K562 (cell line): ENCODE measurements around the gene TRAP1. TPM values are rescaled to one million over a fixed set of nuclear protein-coding genes. Genes with fewer than 3 reads are reported as not detected.

Experiments
- CBX1 ChIP-seq: sonication (generic); IDR thresholded peaks from 2 replicates; pipeline ENCODE4 v1.6.1; 2016; ENCODE audit warnings: antibody characterized with exemption, low read depth, mild to moderate bottlenecking
- E2F3 ChIP-seq: fragments of 250-450 bp; sonication (Bioruptor Pico); IDR thresholded peaks from 2 replicates; pipeline ENCODE4 v1.4.0; 2020; ENCODE audit warnings: mild to moderate bottlenecking
- HNRNPL ChIP-seq: fragments of 200-400 bp; formaldehyde crosslinking; IDR thresholded peaks from 2 replicates; pipeline ENCODE4 v1.6.1; 2017; ENCODE audit warnings: low read depth, mild to moderate bottlenecking, low read length
- NCOR1 ChIP-seq: fragments of 450-650 bp; IDR thresholded peaks from 2 replicates; pipeline ENCODE4 v1.6.1; 2016; ENCODE audit warnings: mild to moderate bottlenecking, moderate library complexity
- SIN3A ChIP-seq, 2 experiments: fragments of 150-350 bp in 1 of 2; IDR thresholded peaks; 2 replicates each; pipeline ENCODE4 v1.6.1; 2011 to 2016; ENCODE audit warnings: borderline replicate concordance in 2 of 2, low read depth in 2 of 2, low read length in 2 of 2, mild to moderate bottlenecking in 2 of 2, moderate library complexity in 2 of 2; ENCODE audit not compliant: control insufficient read depth in 1 of 2
- SREBF1 ChIP-seq: fragments of 150-350 bp; IDR thresholded peaks from 2 replicates; pipeline ENCODE4 v1.6.1; 2014; ENCODE audit warnings: antibody characterized with exemption, low read depth, low read length, borderline replicate concordance
- TRIM24 ChIP-seq, 2 experiments: fragments of 450-650 bp; IDR thresholded peaks; 2 replicates each; pipeline ENCODE4 v1.6.1; 2016
- ZNF644 ChIP-seq: fragments of 200-800 bp; sonication (Bioruptor generic); IDR thresholded peaks from 2 replicates; pipeline ENCODE4 v1.6.1; 2016; ENCODE audit warnings: low read depth, missing genetic modification characterization, missing compliant biosample characterization
- polyA plus RNA-seq, 8 experiments: library from polyadenylated mRNA; depleted of rRNA in 4 of 8; stranded (reverse) in 5 of 8; unstranded in 3 of 8; fragments of >200 nt; fragmentation: Nextera tagmentation in 2 of 8; fragmentation: Illumina TruSeq in 1 of 8; extraction: Ambion mirVana in 2 of 8; extraction: Trizol in 1 of 8; gene quantifications; 2 replicates each; pipeline versions ENCODE4 v1.2.1 to v1.2.3, GENCODE V29; 2011 to 2014; ENCODE audit warnings: inconsistent platforms in 1 of 8, missing spikeins in 1 of 8
- total RNA-seq, 7 experiments: library from RNA; depleted of rRNA in 6 of 7; stranded (reverse); fragments of >200 nt in 6 of 7; fragmentation: Illumina TruSeq in 2 of 7; extraction: Trizol in 2 of 7; gene quantifications; 2 replicates each; pipeline versions ENCODE4 v1.2.1 to v1.2.3, GENCODE V29; 2011 to 2021; ENCODE audit warnings: low replicate concordance in 1 of 7
- TF ChIP-seq, protein P1 (sequence below), 2 experiments: fragments of 200-800 bp in 1 of 2; sonication (Bioruptor generic) in 1 of 2; sonication (generic) in 1 of 2; formaldehyde crosslinking in 1 of 2; IDR thresholded peaks in 1 of 2; conservative IDR thresholded peaks in 1 of 2; 2 replicates each; pipeline versions ENCODE4 v1.5.0 to v1.6.1; 2016 to 2020; ENCODE audit warnings: missing compliant biosample characterization in 1 of 2, missing genetic modification characterization in 1 of 2, missing genetic modification reagents in 1 of 2
- TF ChIP-seq, protein P2 (sequence below): fragments of 250-450 bp; sonication (Bioruptor Pico); IDR thresholded peaks from 2 replicates; pipeline ENCODE4 v1.4.0; 2020
- TF ChIP-seq, protein P3 (sequence below): fragments of 450-650 bp; IDR thresholded peaks from 2 replicates; pipeline ENCODE4 v1.6.1; 2017; ENCODE audit warnings: antibody characterized with exemption, mild to moderate bottlenecking
- TF ChIP-seq, protein P4 (sequence below): fragments of 250-450 bp; sonication (Bioruptor Pico); IDR thresholded peaks from 2 replicates; pipeline ENCODE4 v1.4.0; 2020; ENCODE audit warnings: borderline replicate concordance
- TF ChIP-seq, protein P5 (sequence below): fragments of 450-650 bp; formaldehyde crosslinking; conservative IDR thresholded peaks from 2 replicates; pipeline ENCODE4 v1.4.0; 2022; ENCODE audit warnings: mild to moderate bottlenecking, missing genetic modification characterization

The TRAP1 gene
- total and polyA plus RNA-seq, 9 of the 15 experiments (the other 6 are each of a cell fraction or from before 2014, with no cell fraction given): 19.1 to 436 (median 301) TPM

DNA sequence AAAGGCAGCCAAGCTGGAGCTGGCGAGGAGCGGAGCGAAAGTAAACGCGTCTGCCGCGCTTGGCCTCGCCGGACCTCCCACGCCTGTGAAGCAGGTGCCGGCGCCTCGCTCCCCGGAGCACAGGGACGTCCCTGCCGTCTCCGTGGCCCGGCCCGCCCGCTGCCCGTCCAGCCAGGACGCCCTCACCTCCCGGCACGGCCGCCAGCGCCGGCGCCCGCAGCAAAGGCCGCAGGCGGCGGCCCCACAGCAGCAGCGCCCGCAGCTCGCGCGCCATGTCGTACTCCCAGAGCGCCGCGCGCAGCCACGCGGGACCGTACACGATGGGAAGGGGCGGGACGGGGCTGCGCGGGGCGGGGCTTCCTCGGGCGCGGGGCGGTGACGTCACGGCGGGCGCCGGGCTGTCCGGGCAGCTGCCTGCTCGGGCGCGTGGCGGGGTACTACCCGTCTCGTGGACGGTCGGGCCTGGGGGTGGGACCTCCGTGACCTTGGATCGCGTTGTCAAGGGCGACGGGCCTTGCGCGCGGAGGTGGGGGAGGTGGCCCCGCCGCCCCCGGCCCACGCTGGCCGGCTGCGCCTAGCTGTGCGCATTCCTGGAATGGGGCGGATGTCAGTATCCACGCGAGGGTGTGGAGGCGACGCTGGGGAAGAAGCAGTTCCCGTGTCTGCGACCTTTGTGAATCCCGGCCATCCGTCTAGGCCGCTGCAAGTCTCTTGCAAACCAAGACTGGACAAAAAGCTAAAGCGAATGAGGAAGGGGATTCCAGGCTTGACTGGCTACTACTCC is at the start of gene TRAP1 (continued):
- TF ChIP-seq, protein P1, sequence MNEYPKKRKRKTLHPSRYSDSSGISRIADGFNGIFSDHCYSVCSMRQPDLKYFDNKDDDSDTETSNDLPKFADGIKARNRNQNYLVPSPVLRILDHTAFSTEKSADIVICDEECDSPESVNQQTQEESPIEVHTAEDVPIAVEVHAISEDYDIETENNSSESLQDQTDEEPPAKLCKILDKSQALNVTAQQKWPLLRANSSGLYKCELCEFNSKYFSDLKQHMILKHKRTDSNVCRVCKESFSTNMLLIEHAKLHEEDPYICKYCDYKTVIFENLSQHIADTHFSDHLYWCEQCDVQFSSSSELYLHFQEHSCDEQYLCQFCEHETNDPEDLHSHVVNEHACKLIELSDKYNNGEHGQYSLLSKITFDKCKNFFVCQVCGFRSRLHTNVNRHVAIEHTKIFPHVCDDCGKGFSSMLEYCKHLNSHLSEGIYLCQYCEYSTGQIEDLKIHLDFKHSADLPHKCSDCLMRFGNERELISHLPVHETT (CRISPR knock-in tag; conservative IDR thresholded peaks at IDR 0.05 in 1 of 2, IDR thresholded peaks at IDR 0.05 in 1 of 2): 0 out of 4 replicates have a peak, but pooled peaks of 1 of the 2 experiments have one; percentile 45
- TF ChIP-seq SREBF1 (no peak), SIN3A (IDR thresholded peaks at IDR 0.05; ENCODE audit: borderline replicate concordance in 2 of 2, control insufficient read depth in 1 of 2, low read depth in 2 of 2, low read length in 2 of 2) (peak; percentile 86 to 87; a peak in 2 of 4 replicates), E2F3 (CRISPR knock-in tag) (peak; percentile 13; the same call in 1 of the 2 replicates), TRIM24 (IDR thresholded peaks at IDR 0.05) (0 out of 4 replicates have a peak, but pooled peaks of 1 of the 2 experiments have one; percentile 10), NCOR1 (0 out of 2 replicates have a peak, but pooled peaks have one; percentile 5), HNRNPL (peak; percentile 38; the same call in 1 of the 2 replicates), CBX1 (0 out of 2 replicates have a peak, but pooled peaks have one; percentile 55), ZNF644 (no peak)
- TF ChIP-seq, protein P2, sequence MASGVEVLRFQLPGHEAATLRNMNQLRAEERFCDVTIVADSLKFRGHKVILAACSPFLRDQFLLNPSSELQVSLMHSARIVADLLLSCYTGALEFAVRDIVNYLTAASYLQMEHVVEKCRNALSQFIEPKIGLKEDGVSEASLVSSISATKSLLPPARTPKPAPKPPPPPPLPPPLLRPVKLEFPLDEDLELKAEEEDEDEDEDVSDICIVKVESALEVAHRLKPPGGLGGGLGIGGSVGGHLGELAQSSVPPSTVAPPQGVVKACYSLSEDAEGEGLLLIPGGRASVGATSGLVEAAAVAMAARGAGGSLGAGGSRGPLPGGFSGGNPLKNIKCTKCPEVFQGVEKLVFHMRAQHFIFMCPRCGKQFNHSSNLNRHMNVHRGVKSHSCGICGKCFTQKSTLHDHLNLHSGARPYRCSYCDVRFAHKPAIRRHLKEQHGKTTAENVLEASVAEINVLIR: peak; percentile 96
- TF ChIP-seq, protein P3, sequence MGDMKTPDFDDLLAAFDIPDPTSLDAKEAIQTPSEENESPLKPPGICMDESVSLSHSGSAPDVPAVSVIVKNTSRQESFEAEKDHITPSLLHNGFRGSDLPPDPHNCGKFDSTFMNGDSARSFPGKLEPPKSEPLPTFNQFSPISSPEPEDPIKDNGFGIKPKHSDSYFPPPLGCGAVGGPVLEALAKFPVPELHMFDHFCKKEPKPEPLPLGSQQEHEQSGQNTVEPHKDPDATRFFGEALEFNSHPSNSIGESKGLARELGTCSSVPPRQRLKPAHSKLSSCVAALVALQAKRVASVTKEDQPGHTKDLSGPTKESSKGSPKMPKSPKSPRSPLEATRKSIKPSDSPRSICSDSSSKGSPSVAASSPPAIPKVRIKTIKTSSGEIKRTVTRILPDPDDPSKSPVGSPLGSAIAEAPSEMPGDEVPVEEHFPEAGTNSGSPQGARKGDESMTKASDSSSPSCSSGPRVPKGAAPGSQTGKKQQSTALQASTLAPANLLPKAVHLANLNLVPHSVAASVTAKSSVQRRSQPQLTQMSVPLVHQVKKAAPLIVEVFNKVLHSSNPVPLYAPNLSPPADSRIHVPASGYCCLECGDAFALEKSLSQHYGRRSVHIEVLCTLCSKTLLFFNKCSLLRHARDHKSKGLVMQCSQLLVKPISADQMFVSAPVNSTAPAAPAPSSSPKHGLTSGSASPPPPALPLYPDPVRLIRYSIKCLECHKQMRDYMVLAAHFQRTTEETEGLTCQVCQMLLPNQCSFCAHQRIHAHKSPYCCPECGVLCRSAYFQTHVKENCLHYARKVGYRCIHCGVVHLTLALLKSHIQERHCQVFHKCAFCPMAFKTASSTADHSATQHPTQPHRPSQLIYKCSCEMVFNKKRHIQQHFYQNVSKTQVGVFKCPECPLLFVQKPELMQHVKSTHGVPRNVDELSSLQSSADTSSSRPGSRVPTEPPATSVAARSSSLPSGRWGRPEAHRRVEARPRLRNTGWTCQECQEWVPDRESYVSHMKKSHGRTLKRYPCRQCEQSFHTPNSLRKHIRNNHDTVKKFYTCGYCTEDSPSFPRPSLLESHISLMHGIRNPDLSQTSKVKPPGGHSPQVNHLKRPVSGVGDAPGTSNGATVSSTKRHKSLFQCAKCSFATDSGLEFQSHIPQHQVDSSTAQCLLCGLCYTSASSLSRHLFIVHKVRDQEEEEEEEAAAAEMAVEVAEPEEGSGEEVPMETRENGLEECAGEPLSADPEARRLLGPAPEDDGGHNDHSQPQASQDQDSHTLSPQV: peak; percentile 88
- TF ChIP-seq, protein P4, sequence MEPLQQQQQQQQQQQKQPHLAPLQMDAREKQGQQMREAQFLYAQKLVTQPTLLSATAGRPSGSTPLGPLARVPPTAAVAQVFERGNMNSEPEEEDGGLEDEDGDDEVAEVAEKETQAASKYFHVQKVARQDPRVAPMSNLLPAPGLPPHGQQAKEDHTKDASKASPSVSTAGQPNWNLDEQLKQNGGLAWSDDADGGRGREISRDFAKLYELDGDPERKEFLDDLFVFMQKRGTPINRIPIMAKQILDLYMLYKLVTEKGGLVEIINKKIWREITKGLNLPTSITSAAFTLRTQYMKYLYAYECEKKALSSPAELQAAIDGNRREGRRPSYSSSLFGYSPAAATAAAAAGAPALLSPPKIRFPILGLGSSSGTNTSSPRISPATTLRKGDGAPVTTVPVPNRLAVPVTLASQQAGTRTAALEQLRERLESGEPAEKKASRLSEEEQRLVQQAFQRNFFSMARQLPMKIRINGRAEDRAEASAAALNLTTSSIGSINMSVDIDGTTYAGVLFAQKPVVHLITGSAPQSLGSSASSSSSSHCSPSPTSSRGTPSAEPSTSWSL (CRISPR knock-in tag): 0 out of 2 replicates have a peak, but pooled peaks have one; percentile 34
- TF ChIP-seq, protein P5, sequence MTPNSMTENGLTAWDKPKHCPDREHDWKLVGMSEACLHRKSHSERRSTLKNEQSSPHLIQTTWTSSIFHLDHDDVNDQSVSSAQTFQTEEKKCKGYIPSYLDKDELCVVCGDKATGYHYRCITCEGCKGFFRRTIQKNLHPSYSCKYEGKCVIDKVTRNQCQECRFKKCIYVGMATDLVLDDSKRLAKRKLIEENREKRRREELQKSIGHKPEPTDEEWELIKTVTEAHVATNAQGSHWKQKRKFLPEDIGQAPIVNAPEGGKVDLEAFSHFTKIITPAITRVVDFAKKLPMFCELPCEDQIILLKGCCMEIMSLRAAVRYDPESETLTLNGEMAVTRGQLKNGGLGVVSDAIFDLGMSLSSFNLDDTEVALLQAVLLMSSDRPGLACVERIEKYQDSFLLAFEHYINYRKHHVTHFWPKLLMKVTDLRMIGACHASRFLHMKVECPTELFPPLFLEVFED (CRISPR knock-in tag): 0 out of 2 replicates have a peak, but pooled peaks have one; percentile 77
